Measurements from ENCODE around the gene PPT2. TPM values are rescaled to one million over a fixed set of nuclear protein-coding genes. Genes with fewer than 3 reads are reported as not detected.
A peak's percentile ranks its signal among the peaks of the same experiment; 100 is the strongest.

The PPT2 gene, protein sequence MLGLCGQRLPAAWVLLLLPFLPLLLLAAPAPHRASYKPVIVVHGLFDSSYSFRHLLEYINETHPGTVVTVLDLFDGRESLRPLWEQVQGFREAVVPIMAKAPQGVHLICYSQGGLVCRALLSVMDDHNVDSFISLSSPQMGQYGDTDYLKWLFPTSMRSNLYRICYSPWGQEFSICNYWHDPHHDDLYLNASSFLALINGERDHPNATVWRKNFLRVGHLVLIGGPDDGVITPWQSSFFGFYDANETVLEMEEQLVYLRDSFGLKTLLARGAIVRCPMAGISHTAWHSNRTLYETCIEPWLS
- total RNA-seq (2021; fragmentation: NEBNext Ultra II Directional; extraction: Animal tissue kit (Norgen Biotek cat#: 25700)), result 10 to 100 TPM; 15.9 to 21.7 (median 18.6) TPM
- long read RNA-seq, transcript PPT2-244 (9 exons, 2,053 nt), result major isoform, 7 of 17 reads
- long read RNA-seq, partial matches to known transcripts, result 4 of 17 reads
- long read RNA-seq, other reads (novel, unspliced or antisense), result 2 of 17 reads

DNA sequence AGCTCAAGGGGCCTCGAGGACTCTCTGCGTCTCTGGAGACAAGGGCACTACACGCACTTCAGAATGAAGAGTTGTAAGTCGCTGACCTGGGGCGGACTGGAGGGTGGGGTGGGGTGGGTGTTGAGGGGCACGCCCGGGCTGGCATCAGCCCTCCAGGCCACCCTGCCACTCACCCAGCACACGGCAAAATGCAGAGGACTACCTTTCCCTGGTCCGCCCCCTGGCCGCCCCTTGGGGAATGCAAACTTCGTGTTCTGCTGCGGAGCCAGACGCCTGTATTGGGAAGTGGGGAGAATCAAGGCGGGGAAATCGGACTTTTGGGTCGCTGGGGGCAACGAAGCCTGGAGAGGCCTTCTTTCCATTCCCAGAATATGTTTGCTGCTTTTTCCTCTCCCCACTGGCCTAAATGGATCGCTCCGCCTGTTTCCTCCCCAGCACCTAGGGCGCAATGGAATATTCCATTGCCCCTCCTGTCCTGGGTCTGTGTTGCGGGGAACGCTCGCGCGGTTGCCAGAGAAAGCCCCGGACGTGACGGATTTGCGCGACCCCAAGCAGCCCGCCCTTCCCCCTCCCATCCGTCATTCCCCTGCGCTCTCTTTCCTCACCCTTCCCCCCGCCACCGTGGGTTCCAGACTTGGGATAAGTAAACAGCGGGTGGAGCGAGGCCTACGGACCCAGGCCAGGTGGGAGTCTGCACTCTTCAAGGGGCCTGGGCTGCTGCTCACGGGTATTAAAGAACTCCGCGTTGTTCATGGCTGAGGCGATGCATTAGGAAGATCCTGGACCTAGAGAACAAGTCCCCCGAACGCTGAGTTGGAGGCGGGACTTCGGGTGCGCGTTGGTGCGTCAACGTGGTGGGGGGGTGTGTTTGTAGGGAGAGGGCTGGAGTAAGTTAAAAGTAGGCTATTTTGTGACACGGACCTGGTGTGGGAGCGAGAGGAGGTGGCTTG is at the start of gene PPT2:
Gene PPT2, plus strand, starts transcription at position 578 of the 950 bp plus-strand sequence. CDS start 454 bp downstream, outside the sequence.
- peak; percentile 85 for DNase-seq
- TF ChIP-seq, protein P1, sequence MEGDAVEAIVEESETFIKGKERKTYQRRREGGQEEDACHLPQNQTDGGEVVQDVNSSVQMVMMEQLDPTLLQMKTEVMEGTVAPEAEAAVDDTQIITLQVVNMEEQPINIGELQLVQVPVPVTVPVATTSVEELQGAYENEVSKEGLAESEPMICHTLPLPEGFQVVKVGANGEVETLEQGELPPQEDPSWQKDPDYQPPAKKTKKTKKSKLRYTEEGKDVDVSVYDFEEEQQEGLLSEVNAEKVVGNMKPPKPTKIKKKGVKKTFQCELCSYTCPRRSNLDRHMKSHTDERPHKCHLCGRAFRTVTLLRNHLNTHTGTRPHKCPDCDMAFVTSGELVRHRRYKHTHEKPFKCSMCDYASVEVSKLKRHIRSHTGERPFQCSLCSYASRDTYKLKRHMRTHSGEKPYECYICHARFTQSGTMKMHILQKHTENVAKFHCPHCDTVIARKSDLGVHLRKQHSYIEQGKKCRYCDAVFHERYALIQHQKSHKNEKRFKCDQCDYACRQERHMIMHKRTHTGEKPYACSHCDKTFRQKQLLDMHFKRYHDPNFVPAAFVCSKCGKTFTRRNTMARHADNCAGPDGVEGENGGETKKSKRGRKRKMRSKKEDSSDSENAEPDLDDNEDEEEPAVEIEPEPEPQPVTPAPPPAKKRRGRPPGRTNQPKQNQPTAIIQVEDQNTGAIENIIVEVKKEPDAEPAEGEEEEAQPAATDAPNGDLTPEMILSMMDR (IDR thresholded peaks at IDR 0.05), result peak; percentile 57
- peaks cover 18% of the 10 kb centered on the region for H3K36me3 Mint-ChIP-seq (ENCODE audit: low read depth)
- no peaks in the 10 kb centered on the region for H3K9me3 Mint-ChIP-seq
- H3K4me3 Mint-ChIP-seq, result peak within 1 kb of the TSS; percentile 100
- H3K27ac Mint-ChIP-seq, result peak within 1 kb of the TSS; percentile 97
- H3K4me1 Mint-ChIP-seq (ENCODE audit: low read depth), result peaks cover 43% of the 10 kb centered on the region
- H3K27me3 Mint-ChIP-seq (ENCODE audit: insufficient read depth), result peaks cover 2% of the 10 kb centered on the region

DNA sequence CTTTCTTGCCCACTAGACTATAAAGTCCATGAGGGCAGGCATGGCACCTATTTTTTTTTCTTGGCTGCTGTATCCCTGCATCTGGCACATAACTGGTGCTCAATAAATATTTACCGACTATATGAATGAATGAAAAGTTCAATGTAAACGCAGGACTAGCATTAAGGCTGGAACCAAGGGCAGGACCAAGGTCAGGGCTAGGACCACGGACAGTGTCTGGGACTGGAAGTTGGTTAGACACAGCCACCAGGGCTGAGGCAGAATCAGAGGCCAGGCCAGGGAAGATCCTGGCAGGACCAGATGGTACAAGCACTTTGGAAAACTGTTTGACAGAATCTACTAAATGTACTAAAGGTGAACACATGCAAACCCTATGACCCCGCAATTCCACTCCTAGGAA is 48.5 kb upstream of the PPT2 start:
- no peak for DNase-seq

DNA sequence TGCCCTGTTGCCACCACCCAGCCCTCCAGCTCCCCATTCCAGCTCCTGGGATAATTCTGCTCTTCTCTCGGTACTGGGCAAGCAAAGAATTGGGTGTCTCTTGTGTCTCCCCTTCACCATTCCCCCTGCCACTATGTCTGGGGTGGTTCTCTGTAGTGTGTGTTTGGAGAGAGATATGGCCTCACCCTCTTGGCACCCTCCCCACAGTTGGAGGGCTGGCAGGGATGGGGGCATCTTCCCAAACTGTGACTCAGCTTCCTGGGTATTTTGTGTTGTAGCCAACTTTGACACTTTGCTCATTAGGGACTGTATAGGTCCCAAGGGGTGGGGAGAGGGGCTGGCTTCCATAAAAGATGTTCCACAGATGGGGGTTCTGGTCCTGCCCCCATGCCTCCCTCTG is 46.5 kb upstream of the PPT2 start:
- peaks cover 16% of the 10 kb centered on the region for H3K27me3 Mint-ChIP-seq (ENCODE audit: insufficient read depth)
- peak overlapping the region; percentile 57; the same call in 1 of the 2 replicates for H3K27ac Mint-ChIP-seq
- no peaks in the 10 kb centered on the region for H3K9me3 Mint-ChIP-seq
- H3K4me3 Mint-ChIP-seq, result peak overlapping the region; percentile 72
- peaks cover 37% of the 10 kb centered on the region for H3K4me1 Mint-ChIP-seq (ENCODE audit: low read depth)
- TF ChIP-seq, protein P1 (IDR thresholded peaks at IDR 0.05), result no peak
- H3K36me3 Mint-ChIP-seq (ENCODE audit: low read depth), result peaks cover 16% of the 10 kb centered on the region
- DNase-seq, result no peak

More for the DNA sequence above, 48.5 kb upstream of the PPT2 start:
- H3K4me3 Mint-ChIP-seq, result no peak overlapping the region
- no peak overlapping the region for H3K27ac Mint-ChIP-seq
- H3K4me1 Mint-ChIP-seq (ENCODE audit: low read depth), result peaks cover 25% of the 10 kb centered on the region
- H3K27me3 Mint-ChIP-seq (ENCODE audit: insufficient read depth), result peaks cover 18% of the 10 kb centered on the region
- no peaks in the 10 kb centered on the region for H3K36me3 Mint-ChIP-seq (ENCODE audit: low read depth)
- no peaks in the 10 kb centered on the region for H3K9me3 Mint-ChIP-seq
- TF ChIP-seq, protein P1 (IDR thresholded peaks at IDR 0.05), result no peak

DNA sequence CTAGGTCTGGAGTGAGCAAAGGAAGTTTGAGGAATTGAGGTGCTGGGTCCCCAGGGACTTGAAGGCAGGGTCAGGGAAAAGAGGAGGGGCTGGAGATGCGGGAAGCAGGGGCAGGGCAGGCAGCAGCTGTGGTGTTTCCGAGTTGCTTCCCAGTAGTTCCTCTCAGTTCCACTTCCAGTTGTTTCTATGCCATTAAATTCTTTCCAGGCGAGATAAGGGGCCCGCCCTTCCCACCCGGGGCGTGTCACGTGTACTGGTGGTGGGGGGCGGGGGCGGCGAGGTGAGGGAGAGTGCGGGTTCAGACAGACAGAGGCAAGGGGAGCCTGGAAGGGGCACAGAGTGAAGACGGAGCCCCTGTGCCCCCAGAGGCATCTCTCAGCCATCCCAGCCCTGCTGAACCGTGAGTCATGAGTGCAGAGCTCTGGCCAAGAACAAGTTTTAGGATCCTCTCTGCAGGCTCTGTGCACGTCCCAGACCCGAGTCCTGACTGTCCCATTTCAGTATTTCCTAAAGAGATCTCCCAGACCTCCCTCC is 45.8 kb upstream of the PPT2 start:
- Mint-ChIP-seq H3K27ac (peak overlapping the region; percentile 57), H3K4me3 (peak overlapping the region; percentile 72), H3K27me3 (ENCODE audit: insufficient read depth) (peaks cover 16% of the 10 kb centered on the region), H3K9me3 (no peaks in the 10 kb centered on the region), H3K36me3 (ENCODE audit: low read depth) (peaks cover 19% of the 10 kb centered on the region), H3K4me1 (ENCODE audit: low read depth) (peaks cover 44% of the 10 kb centered on the region)
- peak; percentile 29 for DNase-seq
- TF ChIP-seq, protein P1 (IDR thresholded peaks at IDR 0.05), result no peak

DNA sequence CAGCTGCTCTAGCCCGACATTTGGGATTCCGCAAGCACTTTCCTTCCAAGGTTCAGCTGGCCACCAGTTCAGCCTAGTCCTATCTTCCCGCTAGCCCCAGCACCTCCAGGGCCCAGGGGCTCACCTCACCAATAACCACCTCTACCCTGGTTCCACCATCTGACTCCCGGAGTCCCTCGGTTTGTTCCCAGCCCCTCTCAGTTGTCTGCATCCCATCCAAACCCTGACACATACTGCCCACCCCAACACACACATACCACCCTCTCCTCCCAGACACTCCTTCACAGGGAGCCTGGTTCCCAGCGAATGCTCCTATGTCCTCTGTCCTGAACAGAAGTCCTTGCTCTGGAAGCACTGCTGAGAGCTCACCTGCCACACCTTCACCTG is 45.2 kb upstream of the PPT2 start:
- peak overlapping the region; percentile 72 for H3K4me3 Mint-ChIP-seq
- no peaks in the 10 kb centered on the region for H3K9me3 Mint-ChIP-seq
- TF ChIP-seq, protein P1 (IDR thresholded peaks at IDR 0.05), result no peak
- H3K4me1 Mint-ChIP-seq (ENCODE audit: low read depth), result peaks cover 50% of the 10 kb centered on the region
- peaks cover 12% of the 10 kb centered on the region for H3K27me3 Mint-ChIP-seq (ENCODE audit: insufficient read depth)
- no peak for DNase-seq
- H3K27ac Mint-ChIP-seq, result peak overlapping the region; percentile 57; the same call in 1 of the 2 replicates
- H3K36me3 Mint-ChIP-seq (ENCODE audit: low read depth), result peaks cover 21% of the 10 kb centered on the region

All from HFFc6 (cell line).